GM04503 (cell line): ENCODE results near the gene NUDT9.
"Not testable (repeated sequence)": the region's sequence is repeated elsewhere in the genome, so short reads cannot be mapped to it uniquely, and the experiment has no call there.

Experiments
- DNase-seq: peaks from one replicate; pipeline ENCODE4 v3.0.0-alpha.2; 2012; ENCODE audit warnings: low read depth

The NUDT9 gene, protein sequence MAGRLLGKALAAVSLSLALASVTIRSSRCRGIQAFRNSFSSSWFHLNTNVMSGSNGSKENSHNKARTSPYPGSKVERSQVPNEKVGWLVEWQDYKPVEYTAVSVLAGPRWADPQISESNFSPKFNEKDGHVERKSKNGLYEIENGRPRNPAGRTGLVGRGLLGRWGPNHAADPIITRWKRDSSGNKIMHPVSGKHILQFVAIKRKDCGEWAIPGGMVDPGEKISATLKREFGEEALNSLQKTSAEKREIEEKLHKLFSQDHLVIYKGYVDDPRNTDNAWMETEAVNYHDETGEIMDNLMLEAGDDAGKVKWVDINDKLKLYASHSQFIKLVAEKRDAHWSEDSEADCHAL

DNA sequence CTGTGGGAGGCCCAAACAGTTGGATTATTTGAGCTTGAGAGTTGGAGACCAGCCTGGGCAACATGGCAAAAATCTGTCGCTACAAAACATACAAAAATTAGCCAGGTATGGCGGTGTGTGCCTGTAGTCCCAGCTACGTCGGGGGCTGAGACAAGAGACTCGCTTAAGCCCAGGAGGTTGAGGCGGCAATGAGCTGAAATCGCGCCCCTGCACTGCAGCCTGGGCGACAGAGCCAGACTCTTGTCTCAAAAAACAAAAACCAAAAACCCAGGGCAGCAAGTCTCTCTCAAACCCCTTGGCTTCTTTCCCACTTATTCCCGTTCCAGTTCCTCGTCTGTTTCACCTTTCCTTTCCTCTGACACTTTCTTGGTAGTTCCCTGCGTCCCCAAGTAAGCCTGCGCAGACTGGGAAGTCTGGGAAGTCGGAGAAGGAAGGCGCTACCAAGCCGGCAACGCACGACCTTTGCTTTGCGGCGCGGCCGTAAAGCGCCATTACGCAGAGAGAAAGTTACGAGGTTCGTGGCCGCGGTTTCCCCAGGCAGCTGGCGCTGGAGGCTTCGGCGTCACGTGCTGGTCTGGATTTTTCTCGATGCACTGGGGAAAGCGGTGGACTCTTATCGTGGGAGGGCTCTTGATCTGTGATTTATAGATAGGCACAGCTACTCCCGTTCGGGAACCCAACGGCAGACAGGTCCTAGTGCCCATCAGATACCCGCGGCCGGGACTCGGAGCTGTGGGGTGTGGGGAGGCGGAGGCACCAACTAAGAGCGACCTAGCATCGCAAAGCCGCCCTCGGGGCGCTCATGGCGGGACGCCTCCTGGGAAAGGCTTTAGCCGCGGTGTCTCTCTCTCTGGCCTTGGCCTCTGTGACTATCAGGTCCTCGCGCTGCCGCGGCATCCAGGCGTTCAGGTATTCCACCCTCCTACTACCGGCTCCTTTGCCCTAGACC is at the start of gene NUDT9:
Gene NUDT9 (plus strand): TSS at position 470 of the 949 bp plus-strand sequence. CDS start 333 bp downstream, at position 803.
- DNase-seq = peak; percentile 91

DNA sequence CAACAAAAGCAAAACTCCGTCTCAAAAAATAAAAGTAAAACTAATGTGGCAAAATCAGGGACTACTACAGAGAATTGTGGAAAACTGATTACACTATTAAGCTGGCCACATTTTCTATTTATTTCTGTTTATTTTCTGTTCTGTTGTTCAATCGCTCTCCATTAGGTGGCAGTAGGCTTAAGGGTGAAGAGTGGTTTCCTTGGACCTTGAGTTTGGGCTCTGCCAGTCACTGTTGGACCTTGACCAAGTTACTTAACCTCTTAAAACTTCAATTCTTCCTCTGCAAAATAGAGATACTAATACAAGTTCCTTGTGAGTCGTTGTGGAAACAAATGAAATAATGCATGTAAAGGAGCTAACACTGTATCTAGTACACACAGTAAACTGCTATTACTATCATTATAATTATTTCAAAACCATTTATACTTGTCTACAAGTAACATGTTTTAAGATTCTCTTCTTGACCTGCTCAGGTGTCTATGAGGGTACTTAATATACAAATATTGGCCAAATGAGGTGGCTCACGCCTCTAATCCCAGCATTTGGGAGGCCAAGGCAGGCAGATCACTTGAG is 46.6 kb upstream of the NUDT9 start:
- peak; percentile 49 for DNase-seq

DNA sequence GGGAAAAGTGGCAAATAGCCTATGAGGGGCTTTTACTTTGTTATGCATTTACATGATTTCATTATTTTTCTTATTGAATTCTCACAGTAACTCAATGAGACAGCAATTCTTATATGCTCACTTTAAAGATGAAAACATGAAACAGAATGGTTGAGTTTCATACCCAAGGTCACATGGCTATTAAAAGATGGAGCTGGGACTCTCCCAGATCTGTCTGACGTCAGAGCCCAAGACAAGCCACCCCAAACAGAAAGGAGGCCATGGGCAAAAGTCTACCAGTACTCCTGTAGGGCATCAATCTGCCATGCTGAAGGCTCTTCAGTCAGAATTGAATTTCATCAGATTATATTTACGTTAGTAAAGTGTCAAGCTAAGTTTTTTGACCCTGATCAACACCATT is 44.6 kb upstream of the NUDT9 start:
- no peak for DNase-seq

DNA sequence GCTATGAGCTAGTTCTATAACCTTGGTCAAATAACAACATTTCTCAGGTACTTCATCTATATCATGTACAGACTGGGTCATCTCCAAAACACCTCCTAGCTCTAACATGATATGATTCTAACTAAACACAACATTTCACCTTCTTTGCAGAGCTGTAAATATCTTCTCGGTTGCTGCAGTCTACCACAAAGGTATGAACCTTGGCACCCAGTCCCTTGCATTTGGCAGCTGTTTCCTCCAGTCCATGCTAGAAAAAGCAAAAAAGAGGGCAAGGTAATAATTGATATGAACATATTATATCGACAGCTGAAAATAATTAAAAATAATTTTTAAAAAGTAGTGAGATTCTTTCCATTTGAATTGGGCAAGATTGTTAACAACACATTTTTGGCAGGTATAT is 40.3 kb upstream of the NUDT9 start:
- no peak for DNase-seq

DNA sequence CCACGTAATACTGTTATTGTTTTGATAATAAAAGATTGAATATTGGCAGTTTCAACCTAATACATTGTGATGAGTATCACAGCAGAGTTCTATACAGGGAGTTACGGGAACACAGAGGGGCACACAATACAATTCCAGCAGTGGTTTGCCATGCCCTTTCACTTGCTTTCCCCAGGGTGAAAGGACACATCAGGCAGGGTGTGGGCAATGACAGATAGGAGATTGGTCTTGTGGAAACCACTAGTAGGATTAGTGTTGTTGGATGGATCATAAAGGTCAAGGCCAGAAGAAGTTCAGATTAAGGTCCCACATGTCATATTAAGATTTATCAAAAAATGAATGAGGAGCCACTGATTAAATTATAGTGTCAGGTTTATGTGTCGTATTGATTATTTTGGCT is 39.4 kb upstream of the NUDT9 start:
- DNase-seq = no peak

DNA sequence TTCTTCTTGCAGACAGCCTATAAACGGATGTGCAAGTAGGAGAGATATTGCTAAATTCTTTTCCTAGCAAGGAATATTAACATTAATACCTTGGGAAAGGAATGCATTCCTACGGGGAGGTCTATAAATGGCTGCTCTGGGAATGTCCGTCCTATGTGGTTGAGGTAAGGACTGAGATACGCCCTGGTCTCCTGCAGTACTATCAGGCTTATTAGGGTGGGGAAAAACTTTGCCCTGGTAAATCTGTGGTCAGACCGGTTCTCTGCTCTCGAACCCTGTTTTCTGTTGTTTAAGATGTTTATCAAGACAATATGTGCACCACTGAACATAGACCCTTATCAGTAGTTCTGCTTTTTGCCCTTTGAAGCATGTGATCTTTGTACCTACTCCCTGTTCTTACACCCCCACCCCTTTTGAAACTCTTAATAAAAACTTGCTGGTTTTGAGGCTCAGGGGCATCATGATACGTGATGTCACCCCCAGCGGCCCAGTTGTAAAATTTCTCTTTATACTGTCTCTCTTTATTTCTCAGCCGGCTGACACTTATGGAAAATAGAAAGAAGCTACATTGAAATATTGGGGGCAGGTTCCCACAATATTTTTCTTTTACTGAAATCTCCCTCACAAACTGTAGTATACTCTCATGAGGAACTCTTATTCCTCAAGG is 37.8 kb upstream of the NUDT9 start:
- DNase-seq = not testable (repeated sequence)

DNA sequence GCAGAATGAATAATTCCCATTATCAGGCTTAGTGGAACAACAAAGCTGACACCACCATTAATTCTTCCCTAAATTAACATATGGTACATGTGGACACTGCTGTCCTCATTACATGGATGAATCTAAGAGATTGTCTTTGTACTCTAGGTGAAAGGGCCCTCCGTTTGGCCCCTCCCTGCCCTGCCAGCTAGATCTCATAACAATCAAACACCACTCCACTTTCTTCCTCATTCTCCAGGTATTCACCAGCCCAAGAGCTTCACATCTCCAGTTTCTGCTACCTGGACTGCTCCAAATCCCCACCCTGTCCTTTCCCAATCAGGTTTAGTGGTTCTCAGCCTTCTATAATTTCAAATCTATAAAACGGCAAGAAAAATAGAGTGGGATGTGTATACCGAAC is 35.1 kb upstream of the NUDT9 start:
- no peak for DNase-seq

DNA sequence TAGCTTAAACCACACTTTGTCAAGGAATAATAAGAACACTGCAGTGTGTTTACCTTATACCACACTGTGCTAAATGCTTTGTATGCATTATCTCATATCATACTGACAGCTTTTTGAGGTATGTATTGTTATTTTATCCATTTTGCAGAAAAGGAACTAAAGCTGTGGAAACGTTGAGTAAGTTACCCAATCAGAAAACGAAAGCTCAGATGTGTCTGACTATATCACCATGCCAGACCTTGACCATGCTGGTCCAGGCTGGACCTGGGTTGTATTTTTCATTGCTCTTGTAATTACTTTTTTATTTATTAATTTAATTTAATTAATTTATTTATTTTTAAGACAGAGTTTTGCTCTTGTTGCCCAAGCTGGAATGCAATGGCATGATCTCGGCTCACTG is 33.5 kb upstream of the NUDT9 start:
- DNase-seq = no peak

DNA sequence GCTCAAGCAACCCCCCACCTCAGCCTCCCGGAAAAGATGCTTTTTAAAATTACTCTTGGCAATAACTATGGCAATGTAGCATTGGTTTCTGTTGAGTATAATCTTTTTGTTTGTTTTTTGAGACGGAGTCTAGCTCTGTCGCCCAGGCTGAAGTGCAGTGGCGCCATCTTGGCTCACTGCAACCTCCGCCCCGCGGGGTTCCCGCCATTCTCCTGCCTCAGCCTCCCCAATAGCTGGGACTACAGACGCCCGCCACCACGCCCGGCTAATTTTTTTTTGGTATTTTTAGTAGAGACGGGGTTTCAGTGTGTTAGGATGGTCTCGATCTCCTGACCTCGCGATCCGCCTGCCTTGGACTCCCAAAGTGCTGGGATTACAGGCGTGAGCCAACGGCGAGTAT is 32.3 kb upstream of the NUDT9 start:
- not testable (repeated sequence) for DNase-seq

DNA sequence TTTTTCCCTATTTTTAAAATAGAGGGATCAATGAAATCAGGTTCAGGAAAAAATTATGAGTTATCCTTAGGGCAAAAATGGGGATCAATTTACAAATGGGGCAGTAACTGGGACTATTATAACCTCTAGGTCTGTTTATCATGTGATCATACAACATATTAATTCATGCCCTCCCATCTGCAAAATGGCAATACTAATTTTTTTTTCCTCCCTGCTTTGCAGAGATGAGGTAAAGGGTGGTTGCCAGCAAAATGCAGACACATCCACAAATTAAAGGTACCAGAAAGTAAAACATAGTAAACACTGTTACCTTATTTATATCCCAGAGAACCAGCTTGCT is 31.9 kb upstream of the NUDT9 start:
- no peak for DNase-seq

DNA sequence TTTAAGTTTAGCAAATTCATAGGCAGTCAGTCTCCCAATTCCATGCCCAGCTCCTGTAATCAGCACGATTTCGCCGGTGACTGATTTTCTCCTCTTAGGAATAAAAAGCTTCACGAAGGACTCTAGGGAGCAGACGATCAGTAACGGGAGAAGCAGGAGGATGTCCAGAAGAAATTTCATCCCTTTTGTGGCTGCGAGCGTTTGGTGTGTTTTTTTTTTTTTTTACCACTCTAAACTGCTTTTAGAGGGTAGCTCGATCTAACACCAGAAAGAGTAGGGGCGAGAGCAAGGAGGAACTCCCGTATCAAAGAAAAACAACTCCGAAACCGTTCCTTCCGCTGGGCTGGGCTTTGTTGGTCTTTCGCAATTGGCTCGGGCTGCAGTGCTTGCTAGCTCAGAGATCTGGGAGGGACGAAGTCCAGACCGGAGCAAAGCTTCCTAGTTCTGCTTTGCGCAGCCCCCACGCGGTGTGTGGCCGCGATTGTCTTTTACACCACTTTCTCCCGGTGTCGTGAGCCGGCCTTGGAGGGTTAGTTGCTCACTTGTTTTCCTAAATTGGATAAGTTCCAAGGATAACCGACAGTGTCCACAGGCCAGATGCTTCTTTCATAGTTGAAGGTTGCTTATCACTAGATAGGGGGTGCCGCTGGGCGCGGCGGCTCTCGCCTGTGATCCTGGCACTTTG is 31.3 kb upstream of the NUDT9 start, which contains the start of gene HSD17B11:
Gene HSD17B11 (minus strand): TSS at position 298 of the 685 bp plus-strand sequence. CDS start 118 bp downstream, at position 180.
- peak; percentile 78 for DNase-seq

DNA sequence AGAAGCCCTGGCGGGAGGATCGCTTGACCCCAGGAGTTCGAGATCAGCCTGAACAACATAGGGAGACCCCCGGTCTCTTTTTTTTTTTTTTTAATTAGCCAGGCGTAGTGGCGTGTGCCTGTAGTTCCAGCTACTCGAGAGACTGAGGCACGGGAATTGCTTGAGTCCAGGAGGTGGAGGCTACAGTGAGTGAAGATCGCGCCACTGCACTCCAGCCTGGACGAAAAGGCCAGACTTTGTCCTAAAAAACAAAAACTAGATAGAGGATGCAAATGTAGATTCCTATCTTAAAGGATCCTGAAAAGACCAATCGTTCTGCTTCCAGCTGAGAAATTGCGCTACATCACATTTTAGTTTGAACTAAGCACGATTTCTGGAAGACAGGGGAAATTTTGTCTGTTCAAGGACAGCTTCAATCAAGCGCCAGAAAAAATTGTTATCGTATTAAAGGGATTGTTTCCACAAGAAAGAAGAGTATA is 30.8 kb upstream of the NUDT9 start:
- no peak for DNase-seq

DNA sequence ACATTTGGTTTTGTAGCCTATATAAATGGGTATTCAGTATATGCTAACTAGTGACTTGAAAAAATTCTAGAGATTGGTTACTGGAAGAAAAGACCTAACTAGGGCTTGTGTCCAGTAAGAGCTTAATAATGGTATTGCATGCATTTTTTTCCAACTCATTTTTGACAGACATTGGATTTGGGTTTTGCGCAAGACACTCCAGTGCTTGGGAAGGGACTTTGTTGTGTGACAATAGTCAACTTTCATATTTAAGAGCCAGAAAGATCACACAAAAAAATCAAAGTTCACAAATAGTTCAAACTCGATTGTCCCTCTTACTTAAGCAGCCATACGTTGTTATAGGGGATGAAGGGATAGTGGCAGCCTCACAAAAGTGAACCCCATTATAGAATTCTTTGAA is 30.2 kb upstream of the NUDT9 start:
- no peak for DNase-seq

DNA sequence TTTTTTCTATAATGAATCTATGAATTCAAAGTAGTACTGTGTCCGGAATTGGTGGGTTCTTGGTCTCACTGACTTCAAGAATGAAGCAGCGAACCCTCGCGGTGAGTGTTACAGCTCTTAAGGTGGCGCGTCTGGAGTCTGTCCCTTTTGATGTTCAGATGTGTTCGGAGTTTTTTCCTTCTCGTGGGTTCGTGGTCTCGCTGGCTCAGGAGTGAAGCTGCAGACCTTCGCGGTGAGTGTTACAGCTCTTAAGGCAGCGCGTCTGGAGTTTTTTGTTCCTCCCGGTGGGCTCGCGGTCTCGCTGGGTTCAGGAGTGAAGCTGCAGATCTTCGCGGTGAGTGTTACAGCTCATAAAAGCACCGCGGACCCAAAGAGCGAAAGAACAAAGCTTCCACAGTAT is 27.3 kb upstream of the NUDT9 start:
- DNase-seq = not testable (repeated sequence)

DNA sequence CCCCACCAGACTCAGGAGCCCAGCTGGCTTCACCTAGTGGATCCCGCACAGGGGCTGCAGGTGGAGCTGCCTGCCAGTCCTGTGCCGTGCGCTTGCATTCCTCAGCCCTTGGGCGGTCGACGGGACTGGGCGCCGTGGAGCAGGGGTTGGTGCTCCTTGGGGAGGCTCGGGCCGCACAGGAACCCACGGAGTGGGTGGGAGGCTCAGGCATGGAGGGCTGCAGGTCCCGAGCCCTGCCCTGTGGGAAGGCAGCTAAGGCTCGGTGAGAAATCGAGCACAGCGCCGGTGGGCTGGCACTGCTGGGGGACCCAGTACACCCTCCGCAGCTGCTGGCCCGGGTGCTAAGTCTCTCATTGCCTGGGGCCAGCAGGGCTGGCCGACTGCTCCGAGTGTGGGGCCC is 26.5 kb upstream of the NUDT9 start:
- DNase-seq = not testable (repeated sequence)

DNA sequence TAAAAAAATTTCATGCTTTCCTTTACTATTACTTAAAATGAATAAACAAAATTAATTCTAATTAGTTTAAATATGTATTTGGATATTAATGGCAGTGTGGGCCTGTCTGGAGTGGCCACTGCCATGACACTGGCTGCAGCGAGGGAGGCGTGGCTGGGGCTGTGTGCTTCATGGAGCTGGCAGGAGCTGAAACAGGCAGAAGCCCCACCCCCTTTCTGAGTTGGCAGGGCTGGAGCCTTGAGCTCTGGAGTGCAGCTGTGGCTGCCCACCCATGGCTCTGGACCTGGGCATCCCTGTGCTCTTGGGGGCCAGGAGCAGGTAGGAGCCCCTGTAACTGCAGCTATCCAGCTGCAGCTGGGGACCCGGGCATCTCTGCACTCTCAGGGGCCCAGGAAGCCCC is 23.2 kb upstream of the NUDT9 start:
- no peak for DNase-seq

DNA sequence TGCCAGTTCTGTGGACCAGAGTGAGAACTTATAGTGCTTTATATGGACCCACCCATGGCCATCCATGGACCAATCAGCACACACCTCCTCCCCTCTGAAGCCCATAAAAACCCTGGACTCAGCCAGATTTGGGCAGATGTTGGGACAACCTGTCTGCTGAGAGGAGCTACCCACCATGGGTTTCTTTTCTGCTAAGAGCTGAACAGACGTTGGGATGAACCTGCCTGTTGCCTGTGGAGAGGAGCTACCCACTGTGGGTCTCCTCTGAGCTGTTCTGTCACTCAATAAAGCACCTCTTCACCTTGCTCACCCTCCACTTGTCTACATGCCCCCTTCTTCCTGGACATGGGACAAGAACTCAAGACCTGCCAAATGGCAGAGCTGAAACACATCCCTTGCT is 22.4 kb upstream of the NUDT9 start:
- no peak for DNase-seq

DNA sequence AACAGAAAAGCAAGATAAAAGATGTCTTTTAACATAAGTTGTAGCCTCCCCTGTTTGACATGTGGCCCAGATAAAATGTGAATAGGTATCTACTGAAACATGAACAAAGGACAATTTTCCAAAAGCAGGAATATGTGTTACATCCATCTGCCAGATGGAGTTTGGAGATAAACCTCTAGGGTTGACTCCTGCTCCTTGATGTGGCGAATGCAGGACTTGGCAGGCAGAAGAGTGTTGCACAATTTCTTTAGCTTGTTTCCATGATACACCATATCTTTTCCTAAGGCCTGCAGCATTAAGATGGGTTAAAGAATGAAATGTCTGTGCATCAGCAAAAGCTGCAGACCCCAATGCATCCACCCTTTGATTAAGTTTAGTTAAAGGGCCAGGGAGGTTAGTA is 18.6 kb upstream of the NUDT9 start:
- not testable (repeated sequence) for DNase-seq

DNA sequence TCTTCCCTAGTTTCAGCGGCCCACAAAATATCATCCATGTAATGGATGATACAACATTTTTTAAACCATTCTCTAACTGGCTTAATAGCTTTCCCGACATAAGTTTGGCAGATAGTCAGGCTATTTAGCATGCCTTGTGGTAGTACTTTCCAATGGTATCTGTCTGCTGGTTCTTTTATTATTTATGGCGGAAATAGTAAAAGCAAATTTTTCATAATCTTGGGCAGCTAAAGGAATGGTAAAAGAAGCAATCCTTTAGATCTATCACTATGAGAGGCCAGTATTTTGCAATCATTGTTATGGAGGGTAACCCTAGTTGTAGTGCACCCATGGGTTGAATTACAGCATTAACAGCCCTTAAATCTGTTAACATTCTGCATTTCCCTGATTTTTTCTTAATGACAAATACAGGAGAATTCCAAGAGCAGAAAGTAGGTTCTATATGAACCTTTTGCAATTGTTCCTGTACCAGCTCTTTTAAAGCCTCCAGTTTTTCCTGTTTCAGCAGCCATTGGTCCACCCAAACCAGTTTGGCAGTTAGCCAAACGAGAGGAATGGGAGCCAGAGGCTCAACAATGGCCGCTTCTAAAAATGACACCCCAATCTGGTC is 17.1 kb upstream of the NUDT9 start:
- peak; percentile 23 for DNase-seq

DNA sequence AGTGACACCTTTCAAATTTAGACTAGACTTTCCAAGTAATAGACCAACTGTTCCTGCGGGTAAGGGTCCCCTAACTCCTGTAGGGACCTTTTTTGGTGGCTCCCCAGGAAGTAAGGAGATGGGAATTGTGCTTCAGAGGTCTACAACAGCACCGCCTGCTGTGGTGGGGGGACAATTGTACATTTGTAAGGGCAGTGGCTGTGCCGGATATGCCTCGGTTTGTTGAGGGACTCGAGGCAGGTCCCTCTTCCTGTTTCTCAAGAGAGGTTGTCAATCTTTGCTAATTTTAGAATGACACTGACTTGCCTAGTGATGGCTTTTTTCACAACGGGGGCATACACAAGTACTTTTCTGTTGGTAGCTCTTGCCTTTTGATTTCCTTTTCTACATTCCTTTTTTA is 15.9 kb upstream of the NUDT9 start:
- DNase-seq = no peak

DNA sequence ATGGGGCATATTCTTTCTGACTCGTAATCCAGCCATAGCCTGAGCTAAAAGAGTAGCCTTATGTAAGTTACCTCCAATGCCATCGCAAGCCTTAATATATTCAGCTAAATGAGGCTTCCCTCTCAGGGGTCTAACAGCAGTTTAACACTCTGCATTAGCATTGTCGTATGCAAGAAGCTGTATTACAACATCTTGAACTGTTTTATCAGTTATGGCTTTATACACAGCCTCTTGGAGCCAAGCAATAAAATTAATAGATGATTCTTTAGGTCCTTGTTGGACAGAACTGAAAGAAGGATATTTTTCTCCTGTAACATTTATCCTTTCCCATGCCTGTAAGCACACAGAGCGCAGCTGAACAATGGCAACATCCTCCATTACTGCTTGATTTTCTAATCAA is 15.5 kb upstream of the NUDT9 start:
- DNase-seq = not testable (repeated sequence)
